HCT116 (cell line): ENCODE measurements around the gene KRT13. TPM values are rescaled to one million over a fixed set of nuclear protein-coding genes. Genes with fewer than 3 reads are reported as not detected.

Source experiments
- ATAC-seq: fragments of 200-7000 bp; cut with Tn5 transposase; 2 replicates; pipeline ENCODE4 v1.9.1; 2020; ENCODE audit warnings: mild to moderate bottlenecking, moderate library complexity
- BruUV-seq: library from RNA; stranded (reverse); fragments of 400-500 nt; replicated peaks from 2 replicates; lab custom pipeline; 2021; lab: Mats Ljungman, UMichigan
- CTCF ChIA-PET: fragments of 300-600 bp; sonication (Branson Sonifier 250); formaldehyde crosslinking; loops from one replicate; lab custom pipeline; 2021; ENCODE audit warnings: antibody characterized with exemption; lab: Charles Lee
- POLR2A ChIA-PET: fragments of 300-600, 350-600 bp; sonication (Branson Sonifier 250); formaldehyde crosslinking; loops from one replicate; lab custom pipeline; 2021; ENCODE audit warnings: antibody characterized with exemption; lab: Charles Lee
- RAD21 ChIA-PET, 2 experiments: fragments of 300-600 bp; sonication (Branson Sonifier 250); formaldehyde crosslinking; loops; one replicate each; lab custom pipeline; 2023; ENCODE audit warnings: low total read pairs in 2 of 2; ENCODE audit not compliant: uncharacterized antibody in 2 of 2, unreplicated experiment in 2 of 2, low non-redundant PET in 1 of 2; lab: Charles Lee
- DNase-seq: peaks from one replicate; pipeline ENCODE4 v3.0.0-alpha.2; 2010; ENCODE audit warnings: low read depth, low spot score
- H2AFZ ChIP-seq: fragments of 200-600 bp; shearing (Covaris generic), sonication (generic); 2 replicates; pipeline ENCODE4 v1.6.1; 2017; ENCODE audit warnings: low read depth, mixed run types, mixed read lengths, antibody characterized with exemption, low read length; ENCODE audit not compliant: poor library complexity, severe bottlenecking
- H3K27ac ChIP-seq: 2 replicates; pipeline ENCODE4 v1.5.1; 2012; ENCODE audit warnings: low read depth, low read length
- H3K27me3 ChIP-seq: fragments of 200-600 bp; sonication (generic); 2 replicates; pipeline ENCODE4 v1.6.1; 2016; ENCODE audit warnings: mixed run types, low read length, mixed read lengths; ENCODE audit not compliant: insufficient read depth
- H3K36me3 ChIP-seq, 2 experiments: fragments of 200-500 bp in 1 of 2; fragments of 200-600 bp in 1 of 2; sonication (Bioruptor generic) in 1 of 2; sonication (generic) in 1 of 2; 2 replicates each; pipeline versions ENCODE4 v1.5.1 to v1.6.1; 2014 to 2016; ENCODE audit warnings: low read length in 2 of 2, inconsistent platforms in 1 of 2, mixed read lengths in 1 of 2, mixed run types in 1 of 2; ENCODE audit not compliant: insufficient read depth in 2 of 2, control insufficient read depth in 1 of 2
- H3K4me1 ChIP-seq, 2 experiments: fragments of 200-600 bp in 1 of 2; sonication (generic) in 1 of 2; 2 replicates each; pipeline versions ENCODE4 v1.5.1 to v1.6.1; 2012 to 2017; ENCODE audit warnings: low read length in 2 of 2, inconsistent platforms in 1 of 2, mild to moderate bottlenecking in 1 of 2, mixed read lengths in 1 of 2, mixed run types in 1 of 2, moderate library complexity in 1 of 2; ENCODE audit not compliant: insufficient read depth in 2 of 2, control insufficient read depth in 1 of 2
- H3K4me2 ChIP-seq: fragments of 200-600 bp; sonication (generic); 2 replicates; pipeline ENCODE4 v1.6.1; 2017; ENCODE audit warnings: mixed run types, low read length, mixed read lengths
- H3K4me3 ChIP-seq, 2 experiments: fragments of 200-600 bp in 1 of 2; sonication (generic) in 1 of 2; replicated peaks in 1 of 2; 2 replicates each; pipeline ENCODE4 v1.5.1; 2011 to 2016; ENCODE audit warnings: low read length in 2 of 2, control low read depth in 1 of 2, low read depth in 1 of 2, mild to moderate bottlenecking in 1 of 2, mixed read lengths in 1 of 2, mixed run types in 1 of 2
- H3K79me2 ChIP-seq: fragments of 200-600 bp; sonication (generic); 2 replicates; pipeline ENCODE4 v1.6.1; 2017; ENCODE audit warnings: mild to moderate bottlenecking, mixed run types, low read length, moderate library complexity, mixed read lengths; ENCODE audit not compliant: insufficient read depth
- H3K9ac ChIP-seq: fragments of 200-600 bp; sonication (generic); 2 replicates; pipeline ENCODE4 v1.6.1; 2016; ENCODE audit warnings: low read length, mixed read lengths
- H3K9me2 ChIP-seq: fragments of 200-600 bp; sonication (generic), shearing (Covaris generic); 2 replicates; pipeline ENCODE4 v1.6.1; 2017; ENCODE audit warnings: mixed run types, mild to moderate bottlenecking, moderate library complexity; ENCODE audit not compliant: insufficient read depth
- H3K9me3 ChIP-seq, 2 experiments: fragments of 200-500 bp in 1 of 2; fragments of 200-600 bp in 1 of 2; sonication (Bioruptor generic) in 1 of 2; sonication (generic) in 1 of 2; 2 replicates each; pipeline ENCODE4 v1.6.1; 2014 to 2017; ENCODE audit warnings: low read length in 2 of 2, mixed read lengths in 2 of 2, inconsistent platforms in 1 of 2, low read depth in 1 of 2, mild to moderate bottlenecking in 1 of 2, mixed run types in 1 of 2, moderate library complexity in 1 of 2; ENCODE audit not compliant: control insufficient read depth in 1 of 2, insufficient read depth in 1 of 2
- H4K20me1 ChIP-seq: fragments of 200-600 bp; sonication (generic), shearing (Covaris generic); 2 replicates; pipeline ENCODE4 v1.6.1; 2017; ENCODE audit warnings: mixed run types, mild to moderate bottlenecking, moderate library complexity; ENCODE audit not compliant: insufficient read depth
- CEBPB ChIP-seq: IDR thresholded peaks from 2 replicates; pipeline ENCODE4 v1.6.1; 2012; ENCODE audit warnings: low read depth
- FOSL1 ChIP-seq: IDR thresholded peaks from 2 replicates; pipeline ENCODE4 v1.6.1; 2012; ENCODE audit warnings: low read depth
- ZFX ChIP-seq: fragments of 450-650 bp; IDR thresholded peaks from 2 replicates; pipeline ENCODE4 v1.6.1; 2017
- intact Hi-C: fragments of 100-400 bp; cut with micrococcal nuclease; formaldehyde crosslinking; loops from 2 replicates; pipeline ENCODE4 v1.10.0; 2022
- total RNA-seq: library from RNA; stranded (reverse); gene quantifications from one replicate; pipeline ENCODE4 v1.2.1, GENCODE V29; 2021; ENCODE audit not compliant: unreplicated experiment
- TF ChIP-seq, protein P1 (sequence below): IDR thresholded peaks from 2 replicates; pipeline ENCODE4 v1.6.1; 2012; ENCODE audit warnings: low read depth

Gene KRT13
- total RNA-seq, 1 experiment from 2014 or later, result 3.7 TPM

DNA sequence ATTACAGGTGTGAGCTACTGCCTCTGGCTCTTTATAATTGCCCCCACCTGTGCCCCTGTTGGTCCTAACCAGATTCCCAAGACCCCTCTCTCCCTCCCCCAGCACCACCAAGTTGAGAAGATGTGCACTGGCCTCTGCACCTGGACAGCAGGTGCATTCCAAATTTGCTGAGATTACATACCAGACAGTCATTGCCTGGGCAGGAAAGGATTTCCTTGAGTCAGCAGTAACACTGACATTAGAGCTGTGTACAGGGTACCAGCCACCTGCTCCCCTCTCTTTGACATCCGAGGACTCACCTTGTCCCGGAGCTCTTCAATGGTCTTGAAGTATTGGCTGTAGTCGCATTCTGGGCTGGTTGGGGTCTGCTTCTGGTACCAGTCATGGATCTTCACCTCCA is 12.6 kb upstream of the KRT13 start:
- no peak for TF ChIP-seq ZFX
- TF ChIP-seq, all 23 proteins: peak for 0
- H3K27me3 ChIP-seq, result no peaks in the 10 kb centered on the region
- 0 out of 4 replicates have a peak, but pooled peaks cover 0 to 5% of the 10 kb centered on the region in 2 experiments for H3K36me3 ChIP-seq
- H3K9me3 ChIP-seq, result no peaks in the 10 kb centered on the region
- BruUV-seq, result no TSS peak
- no peaks in the 10 kb centered on the region for H4K20me1 ChIP-seq
- no peak overlapping the region for H3K4me3 ChIP-seq
- CTCF ChIA-PET, result interaction anchor here (8.9 kb wide), 1 partner anchor 32 kb away, joined by 77 read pairs; no protein-coding TSS in a partner anchor
- RAD21 ChIA-PET, result no interaction called here
- no peak for ATAC-seq
- no peaks in the 10 kb centered on the region for H3K79me2 ChIP-seq
- peaks cover 42 to 61% of the 10 kb centered on the region in 2 experiments for H3K4me1 ChIP-seq
- intact Hi-C loops, result no loop called here
- no peak overlapping the region for H3K9ac ChIP-seq
- no peak overlapping the region for H2AFZ ChIP-seq
- H3K27ac ChIP-seq, result no peak overlapping the region
- no peak for DNase-seq
- POLR2A ChIA-PET, result no interaction called here
- no peaks in the 10 kb centered on the region for H3K9me2 ChIP-seq
- no peak overlapping the region for H3K4me2 ChIP-seq

GRCh38 chr17:41516830-41517283 is 11.4 kb upstream of the KRT13 start:
- no peaks in the 10 kb centered on the region for H3K9me3 ChIP-seq
- no peak overlapping the region for H3K27ac ChIP-seq
- POLR2A ChIA-PET, result no interaction called here
- CTCF ChIA-PET, result interaction anchor here (1.2 to 1.9 kb wide), 2 partner anchors 14 to 32 kb away, joined by 3 to 4 read pairs; no protein-coding TSS in a partner anchor
- no peak overlapping the region for H3K4me3 ChIP-seq
- ATAC-seq (no peak), DNase-seq (no peak)
- H3K9ac ChIP-seq, result no peak overlapping the region
- TF ChIP-seq FOSL1 (no peak), CEBPB (no peak)
- TF ChIP-seq, protein P1, sequence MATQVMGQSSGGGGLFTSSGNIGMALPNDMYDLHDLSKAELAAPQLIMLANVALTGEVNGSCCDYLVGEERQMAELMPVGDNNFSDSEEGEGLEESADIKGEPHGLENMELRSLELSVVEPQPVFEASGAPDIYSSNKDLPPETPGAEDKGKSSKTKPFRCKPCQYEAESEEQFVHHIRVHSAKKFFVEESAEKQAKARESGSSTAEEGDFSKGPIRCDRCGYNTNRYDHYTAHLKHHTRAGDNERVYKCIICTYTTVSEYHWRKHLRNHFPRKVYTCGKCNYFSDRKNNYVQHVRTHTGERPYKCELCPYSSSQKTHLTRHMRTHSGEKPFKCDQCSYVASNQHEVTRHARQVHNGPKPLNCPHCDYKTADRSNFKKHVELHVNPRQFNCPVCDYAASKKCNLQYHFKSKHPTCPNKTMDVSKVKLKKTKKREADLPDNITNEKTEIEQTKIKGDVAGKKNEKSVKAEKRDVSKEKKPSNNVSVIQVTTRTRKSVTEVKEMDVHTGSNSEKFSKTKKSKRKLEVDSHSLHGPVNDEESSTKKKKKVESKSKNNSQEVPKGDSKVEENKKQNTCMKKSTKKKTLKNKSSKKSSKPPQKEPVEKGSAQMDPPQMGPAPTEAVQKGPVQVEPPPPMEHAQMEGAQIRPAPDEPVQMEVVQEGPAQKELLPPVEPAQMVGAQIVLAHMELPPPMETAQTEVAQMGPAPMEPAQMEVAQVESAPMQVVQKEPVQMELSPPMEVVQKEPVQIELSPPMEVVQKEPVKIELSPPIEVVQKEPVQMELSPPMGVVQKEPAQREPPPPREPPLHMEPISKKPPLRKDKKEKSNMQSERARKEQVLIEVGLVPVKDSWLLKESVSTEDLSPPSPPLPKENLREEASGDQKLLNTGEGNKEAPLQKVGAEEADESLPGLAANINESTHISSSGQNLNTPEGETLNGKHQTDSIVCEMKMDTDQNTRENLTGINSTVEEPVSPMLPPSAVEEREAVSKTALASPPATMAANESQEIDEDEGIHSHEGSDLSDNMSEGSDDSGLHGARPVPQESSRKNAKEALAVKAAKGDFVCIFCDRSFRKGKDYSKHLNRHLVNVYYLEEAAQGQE, result no peak
- H3K4me2 ChIP-seq, result no peak overlapping the region
- no peaks in the 10 kb centered on the region for H3K79me2 ChIP-seq
- RAD21 ChIA-PET, result no interaction called here
- no TSS peak for BruUV-seq
- 0 out of 4 replicates have a peak, but pooled peaks cover 0 to 5% of the 10 kb centered on the region in 2 experiments for H3K36me3 ChIP-seq
- H3K27me3 ChIP-seq, result no peaks in the 10 kb centered on the region
- peaks cover 31 to 61% of the 10 kb centered on the region in 2 experiments for H3K4me1 ChIP-seq
- H3K9me2 ChIP-seq, result no peaks in the 10 kb centered on the region
- H2AFZ ChIP-seq, result no peak overlapping the region
- intact Hi-C loops, result no loop called here
- H4K20me1 ChIP-seq, result no peaks in the 10 kb centered on the region
